CD4-positive, alpha-beta T cell treated with Interleukin-10 for 1 hour (primary cell): ENCODE measurements around the gene GJA3.
"Not testable (repeated sequence)": the region's sequence is repeated elsewhere in the genome, so short reads cannot be mapped to it uniquely, and the experiment has no call there.

Experiments used
- DNase-seq: peaks from one replicate; pipeline ENCODE4 v3.0.0-alpha.2; 2020

The GJA3 gene

GRCh38 chr13:20181188-20181587 lies 20.3 kb upstream of the GJA3 start:
- DNase-seq: no peak

DNA sequence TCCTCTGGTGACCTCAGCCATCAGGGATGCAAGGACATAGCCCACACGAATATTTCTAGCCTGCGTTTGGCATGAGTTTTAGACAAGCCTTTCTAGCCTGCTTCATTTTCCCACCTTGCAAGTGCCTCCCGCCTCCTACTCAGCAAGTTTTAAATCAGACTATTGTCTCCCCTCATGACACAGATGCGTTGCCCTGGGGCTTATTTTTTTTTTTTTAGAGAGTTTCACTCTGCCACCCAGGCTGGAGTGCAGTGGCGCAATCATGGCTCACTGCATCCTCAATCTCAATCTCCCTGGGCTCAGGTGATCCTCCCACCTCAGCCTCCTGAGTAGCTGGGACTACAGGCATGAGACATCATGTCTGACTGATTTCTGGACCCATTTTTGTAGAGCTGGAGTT lies 17.3 kb upstream of the GJA3 start:
- DNase-seq: no peak

- no peak for DNase-seq
These were observed 16.4 kb upstream of the GJA3 start for GRCh38 chr13:20177049-20177831.

DNA sequence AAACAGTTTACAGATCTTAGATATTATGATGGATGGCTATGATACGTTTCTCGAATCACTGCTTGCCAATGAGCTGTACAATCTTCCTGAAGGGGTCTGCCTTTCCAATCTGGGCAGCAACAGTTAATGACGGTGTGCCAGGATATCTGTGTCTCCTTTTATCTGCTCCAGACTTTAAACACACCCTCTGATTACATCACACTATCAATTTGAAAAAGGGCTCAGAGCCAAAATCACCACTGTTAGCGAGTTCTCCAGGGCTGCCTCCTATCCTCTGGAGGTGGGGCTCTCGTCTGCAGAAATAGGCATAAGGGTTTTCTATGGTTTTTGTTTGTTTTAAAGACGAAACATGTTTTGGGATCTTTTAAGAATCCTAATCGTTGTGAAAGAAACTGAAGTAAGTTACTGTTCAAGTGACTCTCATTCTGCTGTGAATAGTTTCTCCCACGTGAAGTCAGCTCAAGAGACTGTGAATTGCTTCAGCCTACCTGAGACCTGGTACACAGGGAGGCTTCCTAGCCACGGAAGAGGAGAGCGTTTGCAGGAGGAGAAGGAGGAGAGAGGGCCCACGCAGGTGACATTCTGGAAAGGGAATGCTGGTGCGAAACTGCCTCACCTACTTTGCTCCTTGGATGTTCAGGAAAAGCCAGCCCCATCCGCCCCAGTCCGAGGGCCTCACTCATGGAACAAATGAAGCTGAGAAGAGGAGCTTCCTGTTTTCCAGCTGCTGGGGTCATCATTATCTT lies 15.2 kb upstream of the GJA3 start:
- no peak for DNase-seq

DNA sequence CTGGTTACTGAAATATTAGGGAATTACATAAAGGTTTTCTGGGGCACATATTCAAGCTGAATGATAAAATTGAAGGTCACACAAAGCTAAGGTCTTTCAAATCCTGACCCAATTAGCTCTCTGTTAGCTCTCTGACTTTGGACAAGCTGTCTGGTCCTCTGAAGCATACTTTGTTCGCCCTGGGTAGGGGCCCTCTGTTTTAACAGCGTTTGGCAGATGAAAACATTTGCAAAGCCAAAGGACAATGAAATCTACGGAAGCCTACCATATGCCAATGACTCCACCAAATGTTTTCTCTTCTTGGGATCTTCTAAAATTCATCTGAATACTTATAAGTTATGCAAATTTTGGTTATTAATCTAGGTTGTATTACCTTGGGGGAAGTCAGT lies 14.5 kb upstream of the GJA3 start:
- no peak for DNase-seq

DNA sequence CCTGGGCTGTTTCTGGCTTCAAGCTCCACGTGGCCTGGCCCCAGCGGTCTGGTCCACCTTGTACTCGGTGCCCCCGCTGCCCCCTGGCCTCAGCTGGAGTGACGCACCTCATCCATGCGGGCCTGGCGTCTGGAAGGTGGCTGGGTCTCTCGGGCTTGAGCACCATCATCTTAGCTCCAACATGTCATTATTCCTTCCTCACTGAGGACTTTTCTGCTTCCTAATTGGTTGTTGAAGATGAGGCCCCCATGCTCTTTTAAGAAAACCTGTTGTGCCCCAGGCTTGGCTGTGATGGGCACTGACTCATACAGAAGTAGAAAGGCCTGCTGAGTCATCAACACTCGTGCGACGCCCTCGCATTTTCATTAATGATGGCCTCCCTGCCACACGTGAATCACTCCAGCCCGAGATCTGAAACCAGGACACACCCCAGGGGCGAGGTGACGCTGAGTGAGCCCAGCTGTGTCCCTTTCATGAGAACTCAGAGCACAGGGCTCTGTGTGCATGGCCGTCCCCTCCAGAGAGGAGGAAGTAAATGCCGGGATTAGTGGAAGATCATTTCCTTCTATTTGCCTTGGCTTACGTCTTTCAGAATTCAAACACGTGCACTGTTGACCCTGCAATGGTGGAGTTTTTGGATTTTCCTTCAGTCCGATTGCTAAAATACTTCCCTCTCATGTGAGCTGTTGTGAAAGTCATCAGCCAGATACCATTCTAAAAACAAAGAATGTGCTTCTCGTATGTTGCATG lies 14.0 kb upstream of the GJA3 start:
- DNase-seq: peak; percentile 39

DNA sequence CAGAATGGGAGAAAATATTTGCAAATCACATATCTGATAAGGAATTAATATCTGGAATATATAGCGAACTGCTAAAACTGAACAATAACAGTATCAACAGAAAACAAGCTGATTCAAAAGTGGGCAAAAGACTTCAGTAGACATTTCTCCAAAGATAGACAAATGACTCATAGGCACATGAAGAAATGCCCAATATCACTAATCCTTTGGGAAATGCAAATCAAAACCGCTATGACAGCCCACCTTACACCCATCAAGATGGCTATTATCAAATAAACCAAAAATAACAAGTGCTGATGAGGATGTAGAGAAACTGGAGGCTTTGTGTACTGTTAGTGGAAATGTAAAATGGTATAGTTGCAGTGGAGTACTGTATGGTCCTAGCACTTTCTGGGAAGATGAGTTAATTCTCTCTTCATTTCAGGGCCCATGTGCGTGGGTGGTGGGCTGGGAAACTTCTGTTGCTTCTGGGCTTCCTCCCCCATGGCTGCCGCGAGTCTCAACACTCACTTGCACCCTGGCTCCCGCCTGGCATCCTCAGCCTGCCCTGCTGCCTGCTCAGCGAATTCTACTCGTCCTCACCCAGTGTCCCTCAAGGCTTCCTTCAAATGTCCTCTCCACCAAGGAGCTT lies 12.4 kb upstream of the GJA3 start:
- no peak for DNase-seq

DNA sequence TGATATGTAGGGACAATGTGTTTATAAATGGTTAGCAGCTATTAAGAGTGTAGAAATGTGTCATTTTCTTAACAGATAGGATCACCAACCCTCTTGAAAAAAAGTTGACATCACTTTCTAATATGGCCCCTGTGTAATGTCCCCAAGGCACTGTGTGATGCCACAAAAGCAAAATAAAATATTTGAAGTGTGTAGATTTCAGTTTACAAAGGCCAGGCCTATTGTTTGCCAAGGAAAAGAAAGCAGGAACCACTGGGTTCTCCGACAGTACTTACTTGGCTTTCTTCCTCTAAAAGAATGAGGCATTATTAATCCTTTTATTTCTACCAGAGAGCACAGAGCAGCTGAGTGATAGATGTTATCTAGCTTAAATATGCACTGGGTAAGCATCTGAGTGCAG lies 10.5 kb upstream of the GJA3 start:
- no peak for DNase-seq

DNA sequence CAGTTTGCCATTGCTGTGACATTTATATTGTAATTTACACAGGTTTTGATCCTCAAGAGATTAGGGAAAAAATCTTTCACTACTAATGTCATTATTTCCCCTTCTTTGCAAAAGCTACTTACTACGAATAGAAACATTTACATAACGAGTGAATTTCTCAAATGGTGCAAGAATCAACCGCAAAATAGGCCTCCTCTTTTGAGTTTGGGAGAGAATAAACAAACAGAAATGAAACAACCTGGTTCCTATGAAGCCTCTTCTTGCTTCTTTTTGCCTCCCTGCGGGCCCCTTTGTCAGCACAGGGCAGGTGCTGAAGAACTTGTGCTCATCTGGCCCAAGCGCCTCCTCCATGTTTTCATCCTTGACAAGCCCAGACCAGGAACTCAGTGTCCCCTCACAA lies 10.1 kb upstream of the GJA3 start:
- no peak for DNase-seq

- DNase-seq: no peak
These were observed 7.5 kb upstream of the GJA3 start for GRCh38 chr13:20168396-20168795.

GRCh38 chr13:20165417-20166257 lies 4.8 kb upstream of the GJA3 start:
- DNase-seq: no peak

DNA sequence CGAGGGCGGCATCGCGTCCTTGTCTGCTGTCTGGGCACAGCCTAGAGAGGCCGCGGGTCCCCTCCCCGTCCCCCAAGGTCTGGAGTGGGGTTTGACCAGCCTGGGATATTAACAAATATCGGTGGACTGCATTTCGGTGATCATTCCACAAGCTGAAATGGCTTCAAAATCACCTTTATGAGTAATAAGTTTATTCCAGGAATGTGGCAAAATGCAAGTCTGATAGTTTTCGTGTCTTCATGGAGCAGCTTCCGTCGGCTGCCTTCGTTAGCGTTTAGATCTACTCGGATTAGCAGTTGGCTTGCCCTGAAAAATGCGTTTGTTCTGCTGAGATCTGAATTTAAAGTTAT lies 1.1 kb upstream of the GJA3 start:
- DNase-seq: no peak

DNA sequence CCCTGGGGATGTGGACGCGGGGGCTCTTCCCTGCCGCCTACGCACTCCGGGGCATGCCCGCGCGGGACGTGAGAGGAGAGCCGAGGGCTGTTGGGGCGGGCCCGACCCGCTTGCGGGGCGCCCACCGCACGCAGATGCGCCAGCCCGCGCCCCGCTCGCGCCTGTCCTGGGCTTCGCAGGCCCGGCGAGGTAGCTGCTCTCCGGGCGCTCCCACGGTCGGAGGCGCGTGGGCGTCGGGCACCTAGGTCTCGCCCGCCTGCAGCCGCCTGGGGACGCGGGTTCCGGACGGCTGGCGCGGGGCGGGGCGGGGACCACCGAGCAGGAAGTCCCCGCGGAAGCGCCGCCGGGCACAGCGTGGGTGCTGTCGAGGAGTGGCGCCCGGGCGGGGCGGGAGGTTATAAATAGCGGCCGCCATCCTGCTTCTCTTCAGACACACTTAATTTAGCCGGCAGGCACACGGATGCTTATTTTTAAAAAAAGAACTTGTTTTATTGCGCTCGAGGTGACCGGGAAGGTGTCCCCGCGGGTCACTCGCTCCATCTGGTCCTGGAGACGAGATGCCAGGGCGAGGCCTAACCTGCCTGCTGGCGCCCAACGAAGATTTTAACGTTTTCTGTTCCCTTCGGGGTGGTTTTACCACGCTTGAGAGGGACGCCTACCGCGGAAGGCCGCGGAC lies 561 bp upstream of the GJA3 start:
- DNase-seq: peak; percentile 61

GRCh38 chr13:20159646-20160305 lies 1.1 kb downstream of the GJA3 start:
- DNase-seq: no peak

GRCh38 chr13:20157151-20157796 lies 3.6 kb downstream of the GJA3 start:
- DNase-seq: no peak

GRCh38 chr13:20156702-20157101 lies 4.2 kb downstream of the GJA3 start:
- no peak for DNase-seq

DNA sequence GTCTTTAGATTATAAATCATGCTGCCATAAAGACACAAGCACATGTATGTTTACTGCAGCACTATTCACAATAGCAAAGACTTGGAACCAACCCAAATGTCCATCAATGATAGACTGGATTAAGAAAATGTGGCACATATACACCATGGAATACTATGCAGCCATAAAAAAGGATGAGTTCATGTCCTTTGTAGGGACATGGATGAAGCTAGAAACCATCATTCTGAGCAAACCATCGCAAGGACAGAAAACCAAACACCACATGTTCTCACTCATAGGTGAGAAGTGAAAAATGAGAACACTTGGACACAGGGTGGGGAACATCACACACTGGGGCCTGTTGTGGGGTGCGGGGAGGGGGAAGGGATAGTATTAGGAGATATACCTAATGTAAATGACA lies 7.6 kb downstream of the GJA3 start:
- DNase-seq: not testable (repeated sequence)

DNA sequence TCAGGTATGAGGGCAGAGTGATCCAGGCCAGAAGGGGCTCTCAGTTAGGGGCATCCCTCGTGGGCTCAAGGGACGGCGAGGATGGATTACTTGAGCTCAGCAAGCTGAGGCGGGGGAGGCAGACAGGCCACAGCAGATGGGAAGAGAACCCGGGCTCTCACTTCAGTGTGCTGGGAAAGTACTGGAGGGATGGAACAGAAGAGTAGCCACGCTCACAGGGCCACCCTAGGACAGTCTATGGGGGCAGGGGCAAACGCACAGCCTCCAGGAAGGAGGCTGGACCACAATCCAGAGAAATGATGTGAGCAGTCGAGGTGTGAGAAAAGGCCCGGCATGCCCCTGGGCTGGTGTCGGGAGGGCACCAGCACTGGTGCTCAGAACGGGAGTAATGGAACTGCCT lies 9.2 kb downstream of the GJA3 start:
- no peak for DNase-seq

GRCh38 chr13:20151016-20151415 lies 9.8 kb downstream of the GJA3 start:
- no peak for DNase-seq

DNA sequence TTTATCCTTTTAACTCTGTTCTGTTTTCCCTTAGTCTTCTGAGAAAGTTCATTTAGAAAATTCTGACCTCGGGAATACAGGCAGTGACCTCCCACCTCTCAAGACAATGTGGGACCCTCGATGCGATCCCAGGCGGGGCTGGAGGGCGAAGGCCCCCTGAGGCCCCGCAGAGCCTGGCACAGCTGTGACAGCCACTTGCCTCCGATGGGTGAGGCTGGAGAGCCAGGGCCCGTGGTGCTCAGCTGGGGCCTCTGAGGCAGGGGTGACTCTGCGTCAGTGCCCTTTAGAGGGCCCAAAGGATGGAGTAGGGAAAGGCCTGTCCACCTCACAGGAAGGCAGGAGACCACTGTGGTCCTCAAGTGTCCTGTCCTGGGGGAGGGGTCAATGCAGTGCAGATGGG lies 10.3 kb downstream of the GJA3 start:
- DNase-seq: no peak

DNA sequence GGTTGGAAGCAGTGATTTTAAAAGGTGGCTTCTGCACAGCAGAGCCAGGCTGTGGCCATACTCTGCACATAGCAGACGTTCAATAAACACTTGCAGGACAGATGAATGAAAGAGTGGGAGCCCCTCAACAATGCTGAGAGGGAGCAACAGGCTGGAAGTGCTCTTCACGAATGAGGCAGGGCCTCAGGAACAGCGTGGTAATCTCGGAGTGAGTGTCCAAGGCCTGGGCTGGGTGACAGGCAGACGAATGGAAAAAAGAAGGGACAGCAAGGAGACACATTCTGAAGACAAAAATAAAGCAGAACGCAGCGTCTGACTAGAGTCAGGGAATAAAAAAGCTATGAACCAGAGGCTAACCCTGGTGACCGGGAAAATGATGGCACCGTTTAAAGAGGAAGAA lies 11.1 kb downstream of the GJA3 start:
- no peak for DNase-seq
